ENCODE measurements around the gene DGAT2L6. TPM values are rescaled to one million over a fixed set of nuclear protein-coding genes. Genes with fewer than 3 reads are reported as not detected.
A peak's percentile ranks its signal among the peaks of the same experiment; 100 is the strongest.
"Not testable (repeated sequence)": the region's sequence is repeated elsewhere in the genome, so short reads cannot be mapped to it uniquely, and the experiment has no call there.

The DGAT2L6 gene
- total RNA-seq, 2 experiments from 2014 or later, result not detected

- Mint-ChIP-seq H3K9me3 (no peaks in the 10 kb centered on the region), H3K36me3 (peaks cover 4% of the 10 kb centered on the region), H3K4me1 (peaks cover 4% of the 10 kb centered on the region), H3K4me3 (no peak overlapping the region), H3K27ac (no peak overlapping the region), H3K27me3 (no peaks in the 10 kb centered on the region)
- DNase-seq, result no peak
Measured at GRCh38 chrX:70240751-70241150, 63.5 kb downstream of the DGAT2L6 start.

- Mint-ChIP-seq H3K4me1 (peaks cover 4% of the 10 kb centered on the region), H3K4me3 (no peak overlapping the region), H3K36me3 (peaks cover 4% of the 10 kb centered on the region), H3K27ac (no peak overlapping the region), H3K9me3 (no peaks in the 10 kb centered on the region), H3K27me3 (no peaks in the 10 kb centered on the region)
- no peak for DNase-seq
Measured at GRCh38 chrX:70241501-70241900, 64.2 kb downstream of the DGAT2L6 start.

GRCh38 chrX:70243601-70244000, 66.3 kb downstream of the DGAT2L6 start:
- not testable (repeated sequence) for H3K4me1 Mint-ChIP-seq, H3K9me3 Mint-ChIP-seq, DNase-seq, H3K36me3 Mint-ChIP-seq, H3K27me3 Mint-ChIP-seq, H3K4me3 Mint-ChIP-seq, H3K27ac Mint-ChIP-seq

- no peak overlapping the region for H3K4me3 Mint-ChIP-seq
- H3K36me3 Mint-ChIP-seq, result peaks cover 2% of the 10 kb centered on the region
- no peak overlapping the region for H3K27ac Mint-ChIP-seq
- no peak for DNase-seq
- H3K9me3 Mint-ChIP-seq, result no peaks in the 10 kb centered on the region
- H3K27me3 Mint-ChIP-seq, result no peaks in the 10 kb centered on the region
- H3K4me1 Mint-ChIP-seq, result peaks cover 4% of the 10 kb centered on the region
Measured at GRCh38 chrX:70244881-70245280, 67.6 kb downstream of the DGAT2L6 start.

- Mint-ChIP-seq H3K27ac (no peak overlapping the region), H3K27me3 (no peaks in the 10 kb centered on the region), H3K36me3 (no peaks in the 10 kb centered on the region), H3K4me1 (no peaks in the 10 kb centered on the region), H3K9me3 (no peaks in the 10 kb centered on the region), H3K4me3 (no peak overlapping the region)
- DNase-seq, result no peak
Measured at GRCh38 chrX:70247252-70247651, 70.0 kb downstream of the DGAT2L6 start.

- DNase-seq, result no peak
- H3K4me3 Mint-ChIP-seq, result no peak overlapping the region
- no peaks in the 10 kb centered on the region for H3K27me3 Mint-ChIP-seq
- H3K36me3 Mint-ChIP-seq, result peaks cover 9% of the 10 kb centered on the region
- H3K27ac Mint-ChIP-seq, result no peak overlapping the region
- peaks cover 15% of the 10 kb centered on the region for H3K4me1 Mint-ChIP-seq
- H3K9me3 Mint-ChIP-seq, result no peaks in the 10 kb centered on the region
Measured at GRCh38 chrX:70252491-70252890, 75.2 kb downstream of the DGAT2L6 start.

GRCh38 chrX:70253377-70254062, 76.2 kb downstream of the DGAT2L6 start:
- peaks cover 15% of the 10 kb centered on the region for H3K4me1 Mint-ChIP-seq
- peaks cover 9% of the 10 kb centered on the region for H3K36me3 Mint-ChIP-seq
- H3K27me3 Mint-ChIP-seq, result no peaks in the 10 kb centered on the region
- H3K4me3 Mint-ChIP-seq, result no peak overlapping the region
- DNase-seq, result no peak
- no peaks in the 10 kb centered on the region for H3K9me3 Mint-ChIP-seq
- peak overlapping the region; percentile 95 for H3K27ac Mint-ChIP-seq

GRCh38 chrX:70254063-70254400, 76.7 kb downstream of the DGAT2L6 start:
- no peak overlapping the region for H3K4me3 Mint-ChIP-seq
- H3K9me3 Mint-ChIP-seq, result no peaks in the 10 kb centered on the region
- DNase-seq, result no peak
- no peaks in the 10 kb centered on the region for H3K27me3 Mint-ChIP-seq
- peak overlapping the region; percentile 95 for H3K27ac Mint-ChIP-seq
- H3K36me3 Mint-ChIP-seq, result peaks cover 10% of the 10 kb centered on the region
- peaks cover 15% of the 10 kb centered on the region for H3K4me1 Mint-ChIP-seq

GRCh38 chrX:70254909-70255308, 77.6 kb downstream of the DGAT2L6 start:
- peak overlapping the region; percentile 95 for H3K27ac Mint-ChIP-seq
- peaks cover 15% of the 10 kb centered on the region for H3K4me1 Mint-ChIP-seq
- no peak for DNase-seq
- no peaks in the 10 kb centered on the region for H3K27me3 Mint-ChIP-seq
- peaks cover 10% of the 10 kb centered on the region for H3K36me3 Mint-ChIP-seq
- no peaks in the 10 kb centered on the region for H3K9me3 Mint-ChIP-seq
- H3K4me3 Mint-ChIP-seq, result no peak overlapping the region

Other genes with a start within 250 kb of the DGAT2L6 start
- not detected for gene AWAT2, start 127.5 kb upstream of the DGAT2L6 start, total RNA-seq
- gene OTUD6A, start 115.0 kb upstream of the DGAT2L6 start, total RNA-seq, result not detected
- 10 to 100 TPM; 36.0 to 37.2 TPM for gene IGBP1, start 44.0 kb upstream of the DGAT2L6 start, total RNA-seq
- not detected for gene AWAT1, start 57.2 kb downstream of the DGAT2L6 start, total RNA-seq
- gene P2RY4, start 82.7 kb downstream of the DGAT2L6 start, total RNA-seq, result under 1 TPM in 1 of 2 experiments, not detected in 1; 0.12 TPM
- not detected for gene ARR3, start 90.9 kb downstream of the DGAT2L6 start, total RNA-seq
- not detected for gene RAB41, start 104.7 kb downstream of the DGAT2L6 start, total RNA-seq
- 10 to 100 TPM; 24.0 to 27.0 TPM for gene PDZD11, start 112.4 kb downstream of the DGAT2L6 start, total RNA-seq
- 10 to 100 TPM; 22.4 to 23.9 TPM for gene KIF4A, start 112.6 kb downstream of the DGAT2L6 start, total RNA-seq
- not detected for gene GDPD2, start 245.8 kb downstream of the DGAT2L6 start, total RNA-seq

All from activated naive CD8-positive, alpha-beta T cell treated with anti-CD3 and anti-CD28 coated beads for 36 hours (primary cell).